Astrocyte (in vitro differentiated cells and primary cell): ENCODE measurements around the gene GABBR2. TPM values are rescaled to one million over a fixed set of nuclear protein-coding genes. Genes with fewer than 3 reads are reported as not detected.

Experiments used
- DNase-seq: peaks from one replicate; pipeline ENCODE4 v3.0.0-alpha.2; 2010; ENCODE audit warnings: low read depth
- FAIRE-seq: peaks from 2 replicates; lab custom pipeline; 2011; peaks lifted over from hg19 to GRCh38; lab: Jason Lieb, UNC
- H2AFZ ChIP-seq: 2 replicates; pipeline ENCODE4 v1.6.0; 2012; ENCODE audit warnings: low read depth, low read length, inconsistent platforms
- H3K27ac ChIP-seq: 2 replicates; pipeline ENCODE4 v1.5.1; 2011; ENCODE audit warnings: low read depth, low read length, inconsistent platforms
- H3K27me3 ChIP-seq: 2 replicates; pipeline ENCODE4 v1.6.0; 2011; ENCODE audit warnings: low read length, inconsistent platforms; ENCODE audit not compliant: insufficient read depth
- H3K36me3 ChIP-seq: 2 replicates; pipeline ENCODE4 v1.5.1; 2011; ENCODE audit warnings: low read length, inconsistent platforms; ENCODE audit not compliant: insufficient read depth
- H3K4me1 ChIP-seq: 2 replicates; pipeline ENCODE4 v1.5.1; 2011; ENCODE audit warnings: low read length, inconsistent platforms; ENCODE audit not compliant: insufficient read depth
- H3K4me2 ChIP-seq: 2 replicates; pipeline ENCODE4 v1.6.0; 2012; ENCODE audit warnings: low read length, inconsistent platforms
- H3K4me3 ChIP-seq: 2 replicates; pipeline ENCODE4 v1.5.1; 2011; ENCODE audit warnings: low read depth, mild to moderate bottlenecking, low read length, inconsistent platforms; ENCODE audit not compliant: insufficient read depth
- H3K79me2 ChIP-seq: 2 replicates; pipeline ENCODE4 v1.6.0; 2012; ENCODE audit warnings: mild to moderate bottlenecking, low read length, inconsistent platforms; ENCODE audit not compliant: insufficient read depth
- H3K9ac ChIP-seq: 2 replicates; pipeline ENCODE4 v1.6.0; 2012; ENCODE audit warnings: mild to moderate bottlenecking, low read length, inconsistent platforms
- H3K9me3 ChIP-seq: 2 replicates; pipeline ENCODE4 v1.5.1; 2012; ENCODE audit warnings: low read depth, mild to moderate bottlenecking, low read length, inconsistent platforms; ENCODE audit not compliant: insufficient read depth
- H4K20me1 ChIP-seq: 2 replicates; pipeline ENCODE4 v1.6.0; 2012; ENCODE audit warnings: low read length, inconsistent platforms; ENCODE audit not compliant: insufficient read depth
- H3K27ac Mint-ChIP-seq: one replicate; pipeline ENCODE4 v1.8.0; 2021; ENCODE audit warnings: mild to moderate bottlenecking, mixed read lengths; ENCODE audit not compliant: unreplicated experiment
- H3K27me3 Mint-ChIP-seq: one replicate; pipeline ENCODE4 v1.8.0; 2021; ENCODE audit warnings: low read depth, mixed read lengths; ENCODE audit not compliant: unreplicated experiment
- H3K36me3 Mint-ChIP-seq: one replicate; pipeline ENCODE4 v1.8.0; 2021; ENCODE audit warnings: low read depth, mixed read lengths; ENCODE audit not compliant: unreplicated experiment
- H3K4me1 Mint-ChIP-seq: one replicate; pipeline ENCODE4 v1.8.0; 2021; ENCODE audit warnings: low read depth, mixed read lengths; ENCODE audit not compliant: unreplicated experiment
- H3K4me3 Mint-ChIP-seq: one replicate; pipeline ENCODE4 v1.8.0; 2021; ENCODE audit warnings: mild to moderate bottlenecking, moderate library complexity, mixed read lengths; ENCODE audit not compliant: unreplicated experiment
- H3K9me3 Mint-ChIP-seq: one replicate; pipeline ENCODE4 v1.8.0; 2021; ENCODE audit warnings: mild to moderate bottlenecking, mixed read lengths; ENCODE audit not compliant: unreplicated experiment
- EZH2 ChIP-seq: IDR thresholded peaks from 2 replicates; pipeline ENCODE4 v1.6.1; 2012; ENCODE audit warnings: mild to moderate bottlenecking, low read length, inconsistent platforms; ENCODE audit not compliant: insufficient read depth
- total RNA-seq: library from RNA; stranded (reverse); gene quantifications from 2 replicates; pipeline ENCODE4 v1.2.1, GENCODE V29; 2021
- TF ChIP-seq, protein P1 (sequence below): IDR thresholded peaks from 2 replicates; pipeline ENCODE4 v1.5.1; 2011; ENCODE audit warnings: low read depth, mild to moderate bottlenecking, inconsistent platforms, low read length, moderate library complexity; ENCODE audit not compliant: insufficient read depth

GABBR2 gene
- total RNA-seq, 1 donor from 2014 or later: 2.0 TPM

DNA sequence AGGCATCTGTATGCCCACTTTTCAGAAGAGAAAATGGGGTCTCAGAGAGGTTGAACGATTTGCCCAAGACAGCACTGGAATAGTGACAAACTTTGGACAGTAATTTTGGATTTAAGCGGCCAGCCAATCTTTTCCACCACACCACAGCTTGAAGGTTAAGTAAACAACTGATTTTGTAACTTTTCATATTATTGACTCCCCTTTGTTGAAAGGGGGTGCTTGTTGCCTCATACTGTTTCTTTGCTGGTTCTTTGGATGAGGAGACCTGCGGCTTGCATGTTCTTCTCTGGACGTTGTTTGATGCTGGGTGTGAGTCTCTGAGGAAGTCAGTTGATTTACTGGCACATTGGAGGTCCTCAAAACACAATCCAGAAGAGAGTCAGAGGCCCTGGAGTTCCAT is 11.7 kb upstream of the GABBR2 start:
- Histone ChIP-seq H3K9me3 (no peaks in the 10 kb centered on the region), H3K4me1 (no peaks in the 10 kb centered on the region), H3K27ac (no peak overlapping the region), H3K9ac (no peak overlapping the region), H3K4me3 (no peak overlapping the region), H3K79me2 (no peaks in the 10 kb centered on the region), H3K36me3 (no peaks in the 10 kb centered on the region), H2AFZ (no peak overlapping the region), H3K4me2 (no peak overlapping the region), H4K20me1 (no peaks in the 10 kb centered on the region), H3K27me3 (peaks cover 29% of the 10 kb centered on the region)
- FAIRE-seq (no peak), DNase-seq (no peak)
- TF ChIP-seq, protein P1, sequence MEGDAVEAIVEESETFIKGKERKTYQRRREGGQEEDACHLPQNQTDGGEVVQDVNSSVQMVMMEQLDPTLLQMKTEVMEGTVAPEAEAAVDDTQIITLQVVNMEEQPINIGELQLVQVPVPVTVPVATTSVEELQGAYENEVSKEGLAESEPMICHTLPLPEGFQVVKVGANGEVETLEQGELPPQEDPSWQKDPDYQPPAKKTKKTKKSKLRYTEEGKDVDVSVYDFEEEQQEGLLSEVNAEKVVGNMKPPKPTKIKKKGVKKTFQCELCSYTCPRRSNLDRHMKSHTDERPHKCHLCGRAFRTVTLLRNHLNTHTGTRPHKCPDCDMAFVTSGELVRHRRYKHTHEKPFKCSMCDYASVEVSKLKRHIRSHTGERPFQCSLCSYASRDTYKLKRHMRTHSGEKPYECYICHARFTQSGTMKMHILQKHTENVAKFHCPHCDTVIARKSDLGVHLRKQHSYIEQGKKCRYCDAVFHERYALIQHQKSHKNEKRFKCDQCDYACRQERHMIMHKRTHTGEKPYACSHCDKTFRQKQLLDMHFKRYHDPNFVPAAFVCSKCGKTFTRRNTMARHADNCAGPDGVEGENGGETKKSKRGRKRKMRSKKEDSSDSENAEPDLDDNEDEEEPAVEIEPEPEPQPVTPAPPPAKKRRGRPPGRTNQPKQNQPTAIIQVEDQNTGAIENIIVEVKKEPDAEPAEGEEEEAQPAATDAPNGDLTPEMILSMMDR: no peak
- no peak for TF ChIP-seq EZH2
- peaks cover 2% of the 10 kb centered on the region for H3K36me3 Mint-ChIP-seq
- peaks cover 4% of the 10 kb centered on the region for H3K9me3 Mint-ChIP-seq
- no peaks in the 10 kb centered on the region for H3K4me1 Mint-ChIP-seq
- no peak overlapping the region for H3K27ac Mint-ChIP-seq
- no peak overlapping the region for H3K4me3 Mint-ChIP-seq
- peaks cover 74% of the 10 kb centered on the region for H3K27me3 Mint-ChIP-seq

DNA sequence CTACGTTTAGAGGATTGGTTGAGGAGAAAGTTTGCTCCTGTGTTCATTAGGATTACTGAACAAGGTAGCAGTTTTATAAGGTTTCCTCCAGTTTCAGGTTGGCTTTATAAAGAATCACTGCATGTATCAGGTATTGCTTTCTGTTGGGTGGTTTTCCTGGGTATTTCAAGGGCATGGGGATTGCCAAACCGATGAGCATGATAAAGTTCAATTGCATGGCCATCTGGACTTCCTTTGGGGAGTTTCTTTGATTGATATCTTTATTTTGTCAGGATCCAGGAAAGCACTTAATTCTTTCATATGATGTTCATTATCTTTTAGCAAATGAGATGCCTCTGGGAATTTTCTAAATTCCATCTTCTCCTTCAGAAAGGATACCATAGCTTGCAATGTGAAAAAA is 10.3 kb upstream of the GABBR2 start:
- H3K79me2 ChIP-seq: no peaks in the 10 kb centered on the region
- H3K9ac ChIP-seq: no peak overlapping the region
- DNase-seq: no peak
- no peak overlapping the region for H3K4me3 Mint-ChIP-seq
- TF ChIP-seq, protein P1: no peak
- TF ChIP-seq EZH2: no peak
- H3K36me3 Mint-ChIP-seq: peaks cover 2% of the 10 kb centered on the region
- no peak overlapping the region for H3K27ac ChIP-seq
- H3K4me1 ChIP-seq: no peaks in the 10 kb centered on the region
- FAIRE-seq: no peak
- H3K4me1 Mint-ChIP-seq: no peaks in the 10 kb centered on the region
- no peak overlapping the region for H3K4me3 ChIP-seq
- H3K36me3 ChIP-seq: no peaks in the 10 kb centered on the region
- no peaks in the 10 kb centered on the region for H3K9me3 ChIP-seq
- H3K9me3 Mint-ChIP-seq: peaks cover 4% of the 10 kb centered on the region
- no peak overlapping the region for H3K4me2 ChIP-seq
- H4K20me1 ChIP-seq: no peaks in the 10 kb centered on the region
- H3K27ac Mint-ChIP-seq: no peak overlapping the region
- peaks cover 25% of the 10 kb centered on the region for H3K27me3 ChIP-seq
- H2AFZ ChIP-seq: no peak overlapping the region
- peaks cover 76% of the 10 kb centered on the region for H3K27me3 Mint-ChIP-seq

DNA sequence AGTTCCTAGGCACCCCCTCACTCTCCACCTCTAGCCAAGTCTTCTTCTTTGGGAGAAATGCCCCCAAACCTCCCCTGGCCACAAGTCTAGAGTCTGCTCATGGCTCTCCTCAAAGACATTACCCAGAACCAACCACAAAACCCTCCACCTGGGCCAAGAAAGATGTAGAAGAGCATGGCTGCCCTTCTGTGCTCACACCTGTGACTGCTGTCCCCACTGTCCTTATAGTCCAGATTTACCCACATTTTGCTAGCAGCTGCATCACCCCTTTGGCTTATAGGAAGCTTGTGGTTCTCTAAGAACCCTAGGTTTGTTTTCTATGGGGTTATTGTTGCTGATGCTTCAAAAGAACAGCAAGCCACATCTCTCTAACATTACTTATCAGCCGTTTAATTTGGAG is 6.1 kb upstream of the GABBR2 start:
- DNase-seq (no peak), FAIRE-seq (no peak)
- peaks cover 3% of the 10 kb centered on the region for H3K36me3 Mint-ChIP-seq
- peaks cover 4% of the 10 kb centered on the region for H3K9me3 Mint-ChIP-seq
- no peak overlapping the region for H3K27ac ChIP-seq
- no peak overlapping the region for H3K9ac ChIP-seq
- H3K4me3 ChIP-seq: no peak overlapping the region
- no peaks in the 10 kb centered on the region for H3K4me1 ChIP-seq
- no peaks in the 10 kb centered on the region for H3K36me3 ChIP-seq
- H3K27me3 Mint-ChIP-seq: peaks cover 84% of the 10 kb centered on the region
- no peaks in the 10 kb centered on the region for H3K79me2 ChIP-seq
- TF ChIP-seq, protein P1: no peak
- TF ChIP-seq EZH2: no peak
- no peaks in the 10 kb centered on the region for H4K20me1 ChIP-seq
- H3K4me2 ChIP-seq: no peak overlapping the region
- no peak overlapping the region for H2AFZ ChIP-seq
- peaks cover 44% of the 10 kb centered on the region for H3K27me3 ChIP-seq
- no peaks in the 10 kb centered on the region for H3K9me3 ChIP-seq
- no peaks in the 10 kb centered on the region for H3K4me1 Mint-ChIP-seq
- H3K27ac Mint-ChIP-seq: no peak overlapping the region
- no peak overlapping the region for H3K4me3 Mint-ChIP-seq
